ENCODE measurements around the gene APBA2.

DNA sequence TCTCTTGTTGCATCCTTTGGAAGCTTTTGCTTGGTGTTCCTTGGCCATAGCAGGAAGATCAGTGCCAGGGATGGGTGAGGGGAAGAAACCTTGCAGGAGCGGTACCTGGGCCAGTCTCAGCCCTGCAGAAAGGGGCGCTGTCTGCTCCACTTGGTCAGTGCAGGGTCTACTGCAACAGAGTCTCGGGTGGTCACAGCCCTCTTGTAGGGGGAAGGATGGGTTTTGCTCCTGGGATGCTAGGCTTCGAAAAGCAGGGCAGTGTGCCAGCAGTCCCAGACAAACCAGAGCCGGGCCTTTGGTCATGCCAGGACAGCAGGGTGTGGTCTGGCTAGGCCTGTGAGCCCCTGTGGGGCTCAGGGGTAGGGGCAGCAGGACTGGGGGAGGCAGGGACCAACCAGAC, 186.7 kb downstream of the APBA2 start:
- TF ChIP-seq, protein P1, sequence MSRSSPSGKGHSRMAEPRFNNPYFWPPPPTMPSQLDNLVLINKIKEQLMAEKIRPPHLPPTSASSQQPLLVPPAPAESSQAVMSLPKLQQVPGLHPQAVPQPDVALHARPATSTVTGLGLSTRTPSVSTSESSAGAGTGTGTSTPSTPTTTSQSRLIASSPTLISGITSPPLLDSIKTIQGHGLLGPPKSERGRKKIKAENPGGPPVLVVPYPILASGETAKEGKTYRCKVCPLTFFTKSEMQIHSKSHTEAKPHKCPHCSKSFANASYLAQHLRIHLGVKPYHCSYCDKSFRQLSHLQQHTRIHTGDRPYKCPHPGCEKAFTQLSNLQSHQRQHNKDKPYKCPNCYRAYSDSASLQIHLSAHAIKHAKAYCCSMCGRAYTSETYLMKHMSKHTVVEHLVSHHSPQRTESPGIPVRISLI (CRISPR knock-in tag; IDR thresholded peaks at IDR 0.05; ENCODE audit: borderline replicate concordance): no peak
- TF ChIP-seq BHLHE40 (IDR thresholded peaks at IDR 0.05; ENCODE audit: low read length): no peak

Measured in HepG2 (cell line).